DND-41 (cell line): ENCODE measurements around the gene C6orf118.

ENCODE experiments used
- ATAC-seq: fragments of 200-7000 bp; cut with Tn5 transposase; 3 replicates; pipeline ENCODE4 v1.9.1; 2021; ENCODE audit warnings: low read depth; ENCODE audit not compliant: insufficient read depth
- DNase-seq: peaks from one replicate; pipeline ENCODE4 v3.0.0-alpha.2; 2020
- H2AFZ ChIP-seq: 2 replicates; pipeline ENCODE4 v1.6.0; 2012; ENCODE audit warnings: low read depth, low read length
- H3K27ac ChIP-seq: 2 replicates; pipeline ENCODE4 v1.5.1; 2012; ENCODE audit warnings: low read length, inconsistent platforms
- H3K27me3 ChIP-seq: fragments of 200-600 bp; sonication (generic); 2 replicates; pipeline ENCODE4 v1.6.0; 2012; ENCODE audit warnings: low read length, mild to moderate bottlenecking, inconsistent platforms; ENCODE audit not compliant: insufficient read depth, poor library complexity
- H3K36me3 ChIP-seq: 2 replicates; pipeline ENCODE4 v1.5.1; 2012; ENCODE audit warnings: low read length, inconsistent platforms; ENCODE audit not compliant: insufficient read depth
- H3K4me1 ChIP-seq: 2 replicates; pipeline ENCODE4 v1.5.1; 2012; ENCODE audit warnings: mild to moderate bottlenecking, low read length; ENCODE audit not compliant: insufficient read depth
- H3K4me2 ChIP-seq: 2 replicates; pipeline ENCODE4 v1.6.0; 2012; ENCODE audit warnings: mild to moderate bottlenecking, moderate library complexity, low read length, inconsistent platforms; ENCODE audit not compliant: insufficient read depth
- H3K4me3 ChIP-seq, 2 experiments: fragments of 200-600 bp in 1 of 2; shearing (Covaris generic) in 1 of 2; 2 replicates each; pipeline ENCODE4 v1.5.1; 2012 to 2016; ENCODE audit warnings: inconsistent platforms in 2 of 2, low read length in 2 of 2, mild to moderate bottlenecking in 2 of 2, low read depth in 1 of 2, moderate library complexity in 1 of 2
- H3K79me2 ChIP-seq: 2 replicates; pipeline ENCODE4 v1.6.0; 2012; ENCODE audit warnings: low read length, inconsistent platforms; ENCODE audit not compliant: insufficient read depth
- H3K9ac ChIP-seq: 2 replicates; pipeline ENCODE4 v1.6.0; 2012; ENCODE audit warnings: low read depth, mild to moderate bottlenecking, inconsistent platforms, low read length, moderate library complexity
- H3K9me3 ChIP-seq: 2 replicates; pipeline ENCODE4 v1.5.1; 2012; ENCODE audit warnings: low read length, moderate library complexity, mild to moderate bottlenecking, inconsistent platforms; ENCODE audit not compliant: insufficient read depth, severe bottlenecking
- H4K20me1 ChIP-seq: 2 replicates; pipeline ENCODE4 v1.6.0; 2012; ENCODE audit warnings: low read length; ENCODE audit not compliant: insufficient read depth
- EZH2 ChIP-seq: IDR thresholded peaks from 3 replicates; pipeline ENCODE4 v1.6.1; 2012; ENCODE audit warnings: borderline replicate concordance, low read depth, mild to moderate bottlenecking, moderate library complexity, low read length, inconsistent platforms; ENCODE audit not compliant: severe bottlenecking
- TF ChIP-seq, protein P1 (sequence below): IDR thresholded peaks from 2 replicates; pipeline ENCODE4 v1.5.1; 2012; ENCODE audit warnings: borderline replicate concordance, low read length, moderate library complexity, mild to moderate bottlenecking; ENCODE audit not compliant: poor library complexity, severe bottlenecking; ENCODE audit errors: extremely low read depth

C6orf118 gene

DNA sequence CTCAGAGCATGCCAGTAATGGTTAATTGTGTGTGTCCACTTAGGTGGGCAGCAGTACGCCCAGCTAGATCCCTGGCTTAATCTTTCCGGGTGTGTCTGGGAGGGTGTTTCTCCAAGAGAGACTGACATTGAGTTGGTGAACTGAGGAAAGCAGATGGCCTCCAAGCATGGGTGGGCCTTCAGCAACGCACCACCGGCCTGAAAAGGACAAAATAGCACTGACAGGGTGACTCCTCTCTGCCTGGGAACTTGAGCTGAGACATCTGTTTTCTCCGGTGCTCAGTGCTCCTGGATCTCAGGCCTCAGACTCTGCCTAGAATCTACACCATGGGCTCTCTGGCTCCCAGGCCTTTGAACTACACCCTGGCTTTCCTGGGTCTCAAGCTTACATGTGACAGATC lies 43.2 kb downstream of the C6orf118 start:
- peaks cover 4% of the 10 kb centered on the region for H3K9me3 ChIP-seq
- H3K79me2 ChIP-seq = no peaks in the 10 kb centered on the region
- DNase-seq = no peak
- ATAC-seq = no peak
- no peak overlapping the region for H3K4me3 ChIP-seq
- no peak overlapping the region for H3K27ac ChIP-seq
- H4K20me1 ChIP-seq = no peaks in the 10 kb centered on the region
- no peak overlapping the region for H3K4me2 ChIP-seq
- H3K9ac ChIP-seq = no peak overlapping the region
- no peak overlapping the region for H2AFZ ChIP-seq
- no peaks in the 10 kb centered on the region for H3K27me3 ChIP-seq
- TF ChIP-seq, protein P1, sequence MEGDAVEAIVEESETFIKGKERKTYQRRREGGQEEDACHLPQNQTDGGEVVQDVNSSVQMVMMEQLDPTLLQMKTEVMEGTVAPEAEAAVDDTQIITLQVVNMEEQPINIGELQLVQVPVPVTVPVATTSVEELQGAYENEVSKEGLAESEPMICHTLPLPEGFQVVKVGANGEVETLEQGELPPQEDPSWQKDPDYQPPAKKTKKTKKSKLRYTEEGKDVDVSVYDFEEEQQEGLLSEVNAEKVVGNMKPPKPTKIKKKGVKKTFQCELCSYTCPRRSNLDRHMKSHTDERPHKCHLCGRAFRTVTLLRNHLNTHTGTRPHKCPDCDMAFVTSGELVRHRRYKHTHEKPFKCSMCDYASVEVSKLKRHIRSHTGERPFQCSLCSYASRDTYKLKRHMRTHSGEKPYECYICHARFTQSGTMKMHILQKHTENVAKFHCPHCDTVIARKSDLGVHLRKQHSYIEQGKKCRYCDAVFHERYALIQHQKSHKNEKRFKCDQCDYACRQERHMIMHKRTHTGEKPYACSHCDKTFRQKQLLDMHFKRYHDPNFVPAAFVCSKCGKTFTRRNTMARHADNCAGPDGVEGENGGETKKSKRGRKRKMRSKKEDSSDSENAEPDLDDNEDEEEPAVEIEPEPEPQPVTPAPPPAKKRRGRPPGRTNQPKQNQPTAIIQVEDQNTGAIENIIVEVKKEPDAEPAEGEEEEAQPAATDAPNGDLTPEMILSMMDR = no peak
- no peak for TF ChIP-seq EZH2
- no peaks in the 10 kb centered on the region for H3K36me3 ChIP-seq
- H3K4me1 ChIP-seq = no peaks in the 10 kb centered on the region

- no peak for TF ChIP-seq EZH2
- no peaks in the 10 kb centered on the region for H3K79me2 ChIP-seq
- DNase-seq = no peak
Measured at GRCh38 chr6:165260462-165260861, 48.9 kb downstream of the C6orf118 start.

GRCh38 chr6:165249808-165250207 lies 59.6 kb downstream of the C6orf118 start:
- no peaks in the 10 kb centered on the region for H3K79me2 ChIP-seq
- H2AFZ ChIP-seq = no peak overlapping the region
- TF ChIP-seq, protein P1 = no peak
- TF ChIP-seq EZH2 = no peak
- peaks cover 42% of the 10 kb centered on the region for H3K4me1 ChIP-seq
- H3K4me2 ChIP-seq = no peak overlapping the region
- H3K27me3 ChIP-seq = no peaks in the 10 kb centered on the region
- no peaks in the 10 kb centered on the region for H3K9me3 ChIP-seq
- no peak overlapping the region for H3K4me3 ChIP-seq
- no peak overlapping the region for H3K9ac ChIP-seq
- no peaks in the 10 kb centered on the region for H3K36me3 ChIP-seq
- no peaks in the 10 kb centered on the region for H4K20me1 ChIP-seq
- DNase-seq (peak; percentile 84), ATAC-seq (peak; percentile 95)
- H3K27ac ChIP-seq = peak overlapping the region; percentile 53

More at GRCh38 chr6:165260462-165260861, 48.9 kb downstream of the C6orf118 start:
- no peaks in the 10 kb centered on the region for H3K36me3 ChIP-seq
- no peaks in the 10 kb centered on the region for H4K20me1 ChIP-seq
- H3K4me3 ChIP-seq = no peak overlapping the region
- H3K4me2 ChIP-seq = no peak overlapping the region
- peaks cover 16% of the 10 kb centered on the region for H3K9me3 ChIP-seq
- no peak overlapping the region for H3K9ac ChIP-seq
- H3K27ac ChIP-seq = no peak overlapping the region
- H3K4me1 ChIP-seq = no peaks in the 10 kb centered on the region
- H3K27me3 ChIP-seq = no peaks in the 10 kb centered on the region
- no peak overlapping the region for H2AFZ ChIP-seq
- no peak for ATAC-seq

DNA sequence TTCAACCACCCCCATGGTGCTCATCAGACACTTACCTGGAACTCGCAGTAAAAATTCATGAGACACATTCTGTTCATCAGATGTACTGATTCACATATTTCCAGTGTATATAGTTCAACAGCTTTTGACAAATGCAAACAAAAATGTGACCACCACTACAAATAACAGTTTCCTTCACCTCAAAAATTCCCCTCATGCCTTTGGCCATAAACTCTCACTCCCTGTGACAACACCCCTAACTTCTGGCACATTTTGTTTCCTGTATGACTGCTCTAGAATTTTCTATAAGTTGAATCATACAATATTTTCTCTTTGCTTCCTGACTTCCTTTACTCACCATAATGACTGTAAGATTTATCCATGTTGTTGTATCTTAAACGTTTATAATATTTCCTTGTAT lies 63.7 kb downstream of the C6orf118 start:
- H3K79me2 ChIP-seq = no peaks in the 10 kb centered on the region
- TF ChIP-seq, protein P1 = no peak
- no peak for TF ChIP-seq EZH2
- H3K36me3 ChIP-seq = no peaks in the 10 kb centered on the region
- H3K4me3 ChIP-seq = no peak overlapping the region
- no peaks in the 10 kb centered on the region for H3K27me3 ChIP-seq
- DNase-seq = no peak
- H3K9me3 ChIP-seq = no peaks in the 10 kb centered on the region
- no peak for ATAC-seq
- peak overlapping the region; percentile 88 for H3K27ac ChIP-seq
- H2AFZ ChIP-seq = peak overlapping the region; percentile 71
- peaks cover 60% of the 10 kb centered on the region for H3K4me1 ChIP-seq
- no peaks in the 10 kb centered on the region for H4K20me1 ChIP-seq
- peak overlapping the region; percentile 54 for H3K9ac ChIP-seq
- H3K4me2 ChIP-seq = no peak overlapping the region
